NCI-H146 treated with DMSO at 0.1 percent for 48 hours (cell line): ENCODE results near the gene PATE3.

Source experiments
- DNase-seq: peaks from one replicate; lab custom pipeline; 2025; ENCODE audit not compliant: unreplicated experiment; lab: John Stamatoyannopoulos, UW

The PATE3 gene

GRCh38 chr11:125787827-125788226, at the start of gene PATE3:
Gene PATE3 (plus strand): TSS chr11:125788127. CDS start chr11:125788152, 25 bp downstream.
- no peak for DNase-seq

- DNase-seq, result no peak
These were observed 47.3 kb upstream of the PATE3 start for GRCh38 chr11:125740617-125741016.

GRCh38 chr11:125743681-125744080, 44.2 kb upstream of the PATE3 start:
- DNase-seq, result no peak

- no peak for DNase-seq
These were observed 41.9 kb upstream of the PATE3 start, which contains the start of gene PATE1 for GRCh38 chr11:125745979-125746378. Gene PATE1 (plus strand): TSS chr11:125746279. CDS start chr11:125746305, 26 bp downstream.

- no peak for DNase-seq
These were observed 37.3 kb upstream of the PATE3 start for GRCh38 chr11:125750629-125751028.

GRCh38 chr11:125756050-125756449, 31.9 kb upstream of the PATE3 start:
- no peak for DNase-seq

GRCh38 chr11:125762445-125762844, 25.5 kb upstream of the PATE3 start:
- DNase-seq, result no peak

- no peak for DNase-seq
These were observed 24.4 kb upstream of the PATE3 start for GRCh38 chr11:125763483-125763882.

- no peak for DNase-seq
These were observed 21.7 kb upstream of the PATE3 start for GRCh38 chr11:125766251-125766650.

GRCh38 chr11:125768336-125769046, 19.4 kb upstream of the PATE3 start:
- no peak for DNase-seq

- no peak for DNase-seq
These were observed 17.3 kb upstream of the PATE3 start for GRCh38 chr11:125770583-125770982.

GRCh38 chr11:125772834-125773505, 15.0 kb upstream of the PATE3 start:
- DNase-seq, result no peak

- no peak for DNase-seq
These were observed 14.4 kb upstream of the PATE3 start for GRCh38 chr11:125773516-125773915.

- DNase-seq, result peak; percentile 2
These were observed 10.6 kb upstream of the PATE3 start for GRCh38 chr11:125777309-125777708.

GRCh38 chr11:125778728-125779127, 9.2 kb upstream of the PATE3 start, which contains the start of gene PATE2:
Gene PATE2 (minus strand): TSS chr11:125778828. CDS start chr11:125778773, 55 bp downstream.
- no peak for DNase-seq

- no peak for DNase-seq
These were observed 3.2 kb upstream of the PATE3 start for GRCh38 chr11:125784678-125785077.

GRCh38 chr11:125790825-125791224, 2.9 kb downstream of the PATE3 start:
- DNase-seq, result no peak

- DNase-seq, result no peak
These were observed 9.7 kb downstream of the PATE3 start for GRCh38 chr11:125797641-125798040.

- DNase-seq, result no peak
These were observed 11.9 kb downstream of the PATE3 start for GRCh38 chr11:125799808-125800207.

GRCh38 chr11:125802387-125802786, 14.5 kb downstream of the PATE3 start:
- no peak for DNase-seq

GRCh38 chr11:125807909-125808308, 20.0 kb downstream of the PATE3 start:
- DNase-seq, result no peak

GRCh38 chr11:125833016-125833415, 45.1 kb downstream of the PATE3 start, which contains the start of gene PATE4:
Gene PATE4 (plus strand): TSS chr11:125833316. CDS start chr11:125833360, 44 bp downstream.
- no peak for DNase-seq
